NCI-H187 treated with DMSO at 0.1 percent for 48 hours (cell line): ENCODE data around the gene CCDC15.

Experiments
- DNase-seq: peaks from one replicate; lab custom pipeline; 2025; lab: John Stamatoyannopoulos, UW

The CCDC15 gene, protein sequence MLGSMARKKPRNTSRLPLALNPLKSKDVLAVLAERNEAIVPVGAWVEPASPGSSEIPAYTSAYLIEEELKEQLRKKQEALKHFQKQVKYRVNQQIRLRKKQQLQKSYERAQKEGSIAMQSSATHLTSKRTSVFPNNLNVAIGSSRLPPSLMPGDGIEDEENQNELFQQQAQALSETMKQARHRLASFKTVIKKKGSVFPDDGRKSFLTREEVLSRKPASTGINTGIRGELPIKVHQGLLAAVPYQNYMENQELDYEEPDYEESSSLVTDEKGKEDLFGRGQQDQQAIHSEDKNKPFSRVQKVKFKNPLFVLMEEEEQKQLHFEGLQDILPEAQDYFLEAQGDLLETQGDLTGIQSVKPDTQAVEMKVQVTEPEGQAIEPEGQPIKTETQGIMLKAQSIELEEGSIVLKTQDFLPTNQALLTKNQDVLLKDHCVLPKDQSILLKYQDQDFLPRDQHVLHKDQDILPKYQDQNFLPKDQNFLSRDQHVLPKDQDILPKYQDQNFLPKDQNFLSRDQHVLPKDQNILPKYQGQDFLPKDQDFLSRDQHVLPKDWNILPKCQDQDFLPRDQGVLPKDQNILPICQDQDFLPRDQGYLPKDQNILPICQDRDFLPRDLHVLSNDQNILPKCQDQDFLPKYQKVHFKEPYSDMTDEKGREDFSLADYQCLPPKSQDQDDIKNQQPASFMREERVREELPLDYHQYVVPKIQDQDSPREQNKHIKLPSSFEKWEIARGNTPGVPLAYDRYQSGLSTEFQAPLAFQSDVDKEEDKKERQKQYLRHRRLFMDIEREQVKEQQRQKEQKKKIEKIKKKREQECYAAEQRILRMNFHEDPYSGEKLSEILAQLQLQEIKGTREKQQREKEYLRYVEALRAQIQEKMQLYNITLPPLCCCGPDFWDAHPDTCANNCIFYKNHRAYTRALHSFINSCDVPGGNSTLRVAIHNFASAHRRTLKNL

DNA sequence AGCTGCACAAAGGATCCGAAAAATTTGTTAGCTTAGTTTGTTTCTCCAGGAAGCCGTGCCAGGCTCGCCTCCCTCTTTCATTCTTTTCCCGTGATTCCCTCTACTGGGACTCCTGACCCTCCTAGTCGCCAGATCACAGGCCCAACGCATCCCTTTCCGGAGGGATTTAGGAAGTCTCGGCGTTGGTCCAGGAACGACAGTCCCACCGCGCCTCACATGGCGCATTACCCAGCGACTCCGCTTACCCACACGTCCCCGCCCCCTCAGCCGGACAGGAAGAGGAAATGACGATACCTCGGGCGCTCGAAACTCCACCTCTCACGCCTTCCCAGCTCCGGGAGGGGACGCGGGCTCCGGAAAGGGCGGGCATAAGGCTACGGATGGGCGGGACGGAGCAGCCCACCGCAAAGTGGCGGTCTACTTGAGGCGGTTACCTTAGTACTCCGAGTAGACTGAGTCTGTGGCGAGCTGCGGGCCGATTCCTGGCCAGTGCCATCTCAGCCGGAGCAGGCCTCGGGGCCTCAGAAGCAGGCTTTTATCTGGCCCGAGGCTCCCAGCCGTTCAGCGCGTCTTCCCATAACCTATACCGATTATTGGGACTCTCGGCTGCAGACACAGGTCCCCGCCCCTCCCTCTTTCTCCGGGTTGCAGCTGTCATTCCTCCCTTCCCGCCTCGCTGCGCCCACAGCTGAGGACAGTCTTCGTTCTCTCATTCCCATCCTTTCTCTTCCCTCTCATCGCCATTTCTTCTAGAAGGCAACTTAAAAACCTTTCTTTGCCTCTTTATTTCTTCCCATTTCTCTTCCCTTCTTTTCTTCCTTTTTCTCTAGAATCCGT is at the start of gene CCDC15:
CCDC15 (plus strand) TSS at position 450 of the 837 bp plus-strand sequence. CDS start 531 bp downstream, outside the sequence.
- peak; percentile 84 for DNase-seq

GRCh38 chr11:124915541-124916369 is 38.2 kb upstream of the CCDC15 start:
- DNase-seq, result no peak

GRCh38 chr11:124916370-124916710 is 37.7 kb upstream of the CCDC15 start:
- no peak for DNase-seq

- no peak for DNase-seq
Observed at GRCh38 chr11:124917115-124917637, 36.8 kb upstream of the CCDC15 start.

GRCh38 chr11:124918950-124919349 is 35.1 kb upstream of the CCDC15 start, which contains the start of gene HEPN1:
Gene HEPN1, plus strand, starts transcription at chr11:124919250.
- DNase-seq, result no peak

DNA sequence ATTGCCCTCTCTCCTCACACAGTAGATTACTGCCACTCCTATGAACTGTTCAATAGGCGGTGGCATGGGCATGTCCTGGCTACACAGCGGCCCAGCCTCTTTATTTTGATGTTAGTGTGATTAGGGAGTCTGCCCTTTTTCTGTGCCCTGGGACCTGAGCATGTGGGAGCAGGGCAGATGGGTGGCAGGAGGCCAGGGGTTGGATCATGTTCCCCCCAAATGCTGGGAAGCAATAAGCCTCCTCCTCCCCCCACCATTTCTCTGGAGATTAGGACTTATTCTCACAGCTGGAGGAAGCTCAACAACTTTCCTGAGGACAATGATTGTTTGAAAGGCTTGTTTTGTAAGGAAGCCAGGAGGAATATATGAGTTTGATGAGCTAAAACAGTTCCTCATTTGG is 34.1 kb upstream of the CCDC15 start:
- no peak for DNase-seq

GRCh38 chr11:124920356-124920755 is 33.6 kb upstream of the CCDC15 start:
- no peak for DNase-seq

DNA sequence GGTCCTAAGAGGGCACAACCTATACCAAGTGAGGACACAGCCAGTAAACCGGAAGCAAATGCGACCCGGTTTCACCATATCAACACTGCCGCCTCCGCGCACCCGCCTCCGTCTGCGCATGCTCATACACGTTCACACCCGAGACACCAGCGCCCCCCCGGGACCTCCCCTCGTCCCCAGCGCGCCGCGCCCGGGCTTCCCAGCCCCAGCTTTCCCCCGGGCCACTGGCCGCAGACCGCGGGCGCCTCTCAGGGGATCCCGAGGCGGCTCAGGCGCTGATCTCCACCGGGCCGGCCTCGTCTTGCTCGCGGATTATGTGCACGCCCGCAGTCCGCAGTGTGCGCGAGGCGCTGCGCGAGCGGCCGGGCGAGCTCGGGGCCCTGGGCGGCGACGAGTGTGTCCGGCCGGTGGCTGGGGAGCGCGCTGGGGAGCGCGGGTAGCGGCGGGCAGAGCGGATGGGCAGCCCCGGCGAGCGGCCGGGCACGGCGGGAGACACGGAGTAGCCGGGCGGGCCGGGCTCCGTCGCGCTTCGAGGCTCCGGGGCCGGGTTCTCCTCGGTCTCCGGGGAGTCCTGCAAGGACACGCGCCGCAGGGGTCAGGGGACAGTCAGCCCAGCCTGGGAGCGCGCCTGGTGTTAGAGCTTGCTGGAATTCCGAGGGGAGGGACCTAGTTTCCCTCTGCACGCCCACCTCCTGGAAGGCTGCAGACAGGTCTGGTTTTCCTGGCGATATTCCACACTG is 33.0 kb upstream of the CCDC15 start:
- DNase-seq, result no peak

- DNase-seq, result no peak
Observed at GRCh38 chr11:124922831-124923230, 31.2 kb upstream of the CCDC15 start.

- DNase-seq, result no peak
Observed at GRCh38 chr11:124923296-124923695, 30.7 kb upstream of the CCDC15 start.

DNA sequence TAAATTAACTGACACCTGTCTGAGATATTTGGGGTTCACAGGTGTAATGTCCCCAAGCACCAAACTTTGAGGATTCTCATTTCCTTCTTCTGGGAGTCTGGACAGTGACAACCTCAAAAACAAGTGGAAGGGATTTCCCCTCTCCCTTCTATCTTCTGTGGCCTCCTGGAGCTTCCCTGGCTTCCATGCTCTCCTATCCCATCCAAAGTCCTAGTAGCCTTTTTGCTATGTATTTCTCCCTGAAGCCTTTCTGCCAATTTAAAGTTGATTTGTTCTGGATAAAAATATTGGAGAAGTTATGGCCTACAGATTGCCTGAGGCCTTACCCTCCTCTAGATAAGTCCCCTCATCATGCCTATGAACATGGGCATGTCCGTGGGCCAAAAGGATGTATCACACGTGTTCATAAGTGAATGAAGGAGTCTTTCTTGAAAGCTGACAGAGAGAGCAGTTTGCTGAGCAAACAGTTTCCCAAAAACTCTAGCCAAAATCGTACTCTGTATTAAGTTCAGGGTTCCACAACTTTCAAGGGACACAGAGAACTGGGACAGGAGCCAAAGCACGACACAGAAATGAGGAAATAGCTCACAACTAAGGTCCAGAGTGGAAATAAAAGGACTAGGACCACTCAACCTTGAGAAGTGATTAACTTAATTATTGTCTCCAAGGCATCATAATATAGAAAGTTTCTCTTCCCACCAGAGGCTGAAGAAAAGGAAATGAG is 24.9 kb upstream of the CCDC15 start:
- DNase-seq, result no peak

DNA sequence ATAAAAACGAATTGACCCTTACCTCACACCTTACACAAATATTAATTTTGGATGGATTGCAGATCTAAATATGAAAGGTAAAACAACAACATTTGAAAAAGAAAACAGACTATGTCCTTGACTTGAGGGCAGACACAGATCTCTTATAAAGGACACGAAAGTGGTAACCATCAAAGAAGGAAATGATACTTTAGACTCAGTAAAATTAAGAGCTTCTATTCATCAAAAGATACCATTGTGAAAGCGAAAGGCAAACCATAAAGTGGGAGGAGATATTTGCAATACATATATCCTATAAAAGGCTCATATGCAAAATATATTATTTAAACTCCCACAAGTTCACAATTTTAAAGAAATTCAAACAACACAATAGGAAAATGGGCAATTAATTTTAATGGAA is 23.2 kb upstream of the CCDC15 start:
- no peak for DNase-seq

- DNase-seq, result no peak
Observed at GRCh38 chr11:124934862-124935547, 19.0 kb upstream of the CCDC15 start.

DNA sequence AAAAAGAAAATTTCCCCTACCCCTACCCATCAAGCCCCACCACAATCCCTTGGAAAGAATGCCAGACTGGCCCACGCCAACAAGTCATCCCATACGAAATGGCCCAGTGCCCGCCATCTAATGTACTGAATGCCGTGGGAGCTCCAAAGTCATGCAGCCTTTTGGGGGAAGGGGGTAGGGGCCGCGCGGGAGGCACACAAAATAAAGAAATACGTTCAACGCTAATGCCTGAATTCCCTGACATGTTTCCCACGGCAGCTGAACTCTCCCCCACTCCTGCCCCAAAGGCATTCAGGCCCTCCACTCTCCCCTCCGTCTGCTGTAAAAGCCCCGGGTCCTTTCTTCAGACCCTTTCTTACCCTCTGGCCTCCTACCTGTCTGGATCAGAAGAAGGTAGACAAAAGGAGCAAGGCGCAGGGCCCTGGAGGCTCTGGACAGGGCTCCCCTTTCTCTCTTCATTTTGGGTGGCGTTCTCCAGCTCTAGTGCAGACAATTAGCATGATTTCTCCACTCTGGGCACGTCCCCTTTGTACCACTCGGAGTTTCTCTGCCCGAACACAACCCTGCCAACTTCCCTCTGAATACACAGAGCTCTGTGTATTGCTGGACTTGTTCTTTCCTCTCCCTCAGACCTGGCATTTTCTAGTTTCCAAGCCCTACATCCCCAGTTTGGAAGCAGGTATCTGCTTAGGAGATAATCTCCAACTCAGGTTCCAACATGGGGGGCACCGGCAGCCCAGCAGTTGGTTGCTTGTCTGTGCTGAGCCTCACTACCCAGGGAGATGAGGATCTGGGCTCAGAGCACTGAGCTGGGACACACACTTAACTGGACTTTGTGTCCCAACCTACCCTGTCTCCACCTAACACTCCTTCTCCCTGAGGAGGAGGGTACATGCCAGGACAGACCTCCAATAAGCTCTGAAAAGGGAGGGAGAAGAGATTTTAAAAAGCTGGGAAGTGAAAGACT is 18.2 kb upstream of the CCDC15 start, which contains the start of gene HEPACAM:
HEPACAM (minus strand) TSS at position 500 of the 967 bp plus-strand sequence; CDS start at position 459, 41 bp downstream.
- DNase-seq, result no peak

GRCh38 chr11:124937336-124937935 is 16.6 kb upstream of the CCDC15 start:
- DNase-seq, result no peak

DNA sequence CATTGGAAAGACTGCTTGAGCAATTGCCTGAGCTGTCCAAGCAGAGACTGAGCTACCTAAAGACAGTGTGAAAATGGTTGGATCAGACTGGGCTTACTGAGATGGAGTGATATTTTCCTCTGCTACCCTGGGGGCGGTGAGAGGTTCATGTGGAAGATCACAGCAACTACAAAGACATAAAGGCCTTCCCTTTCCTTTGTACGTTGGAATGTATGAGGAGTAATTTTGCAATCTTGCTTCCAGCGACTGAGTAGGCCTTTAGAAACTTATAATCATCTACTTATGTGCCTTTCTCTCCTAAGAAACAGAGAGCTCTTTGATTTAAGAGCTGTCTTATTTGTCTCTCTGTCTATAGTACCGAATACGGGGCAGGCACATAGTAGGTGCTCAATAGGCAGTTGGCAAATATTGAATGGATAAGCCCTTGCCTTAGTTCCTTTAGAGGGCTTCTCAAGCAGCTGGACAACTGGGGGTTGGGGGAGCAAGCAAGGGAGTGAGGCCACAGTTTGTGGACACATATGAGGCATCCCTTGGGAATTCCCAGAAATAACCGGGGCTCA is 15.7 kb upstream of the CCDC15 start:
- DNase-seq, result no peak

GRCh38 chr11:124938970-124939369 is 15.0 kb upstream of the CCDC15 start:
- DNase-seq, result no peak
